Measurements from ENCODE around the gene EIF3L. TPM values are rescaled to one million over a fixed set of nuclear protein-coding genes. Genes with fewer than 3 reads are reported as not detected.

Gene EIF3L
- total RNA-seq, 2 experiments from 2014 or later, result 533 to 559 TPM

GRCh38 chr22:37892566-37893335 lies 43.5 kb downstream of the EIF3L start:
- CTCF ChIA-PET, result interaction anchor here (0.9 to 1.8 kb wide), 2 partner anchors 29 to 75 kb away, joined by 4 to 7 read pairs; no protein-coding TSS in a partner anchor
- POLR2A ChIA-PET, result interaction anchor here (0.6 to 1.0 kb wide), 2 partner anchors 10 to 136 kb away, joined by 3 to 11 read pairs; no protein-coding TSS in a partner anchor

GRCh38 chr22:37893583-37893983 lies 44.4 kb downstream of the EIF3L start:
- POLR2A ChIA-PET, result interaction anchor here (0.6 to 1.0 kb wide), 2 partner anchors 137 to 900 kb away, joined by 3 to 6 read pairs; partner anchors contain the start of gene DNAL4
- CTCF ChIA-PET, result interaction anchor here (0.9 to 1.8 kb wide), 2 partner anchors 30 to 76 kb away, joined by 4 to 7 read pairs; no protein-coding TSS in a partner anchor

GRCh38 chr22:37894939-37895670 lies 45.9 kb downstream of the EIF3L start:
- CTCF ChIA-PET, result interaction anchor here (1.3 kb wide), 1 partner anchor 12 kb away, joined by 3 read pairs; no protein-coding TSS in a partner anchor
- POLR2A ChIA-PET, result interaction anchor here (1.6 kb wide), 1 partner anchor 11 kb away, joined by 11 read pairs; the partner anchor contains the start of gene MICALL1

GRCh38 chr22:37896181-37896592 lies 47.0 kb downstream of the EIF3L start:
- ChIA-PET POLR2A (interaction anchor here (0.6 to 1.6 kb wide), 2 partner anchors 9 to 136 kb away, joined by 3 to 11 read pairs; partner anchors contain the start of gene MICALL1), CTCF (interaction anchor here (1.2 to 1.3 kb wide), 2 partner anchors 11 to 31 kb away, joined by 3 read pairs; no protein-coding TSS in a partner anchor)

- CTCF ChIA-PET, result interaction anchor here (1.2 to 1.4 kb wide), 4 partner anchors 11 to 79 kb away, joined by 3 read pairs; no protein-coding TSS in a partner anchor
Measured at GRCh38 chr22:37896939-37897338, 47.7 kb downstream of the EIF3L start.

GRCh38 chr22:37897807-37898206 lies 48.6 kb downstream of the EIF3L start:
- CTCF ChIA-PET, result interaction anchor here (1.2 to 1.4 kb wide), 3 partner anchors 36 to 80 kb away, joined by 3 read pairs; no protein-coding TSS in a partner anchor
- POLR2A ChIA-PET, result interaction anchor here (0.7 kb wide), 1 partner anchor 21 kb away, joined by 12 read pairs; no protein-coding TSS in a partner anchor

More at GRCh38 chr22:37896939-37897338, 47.7 kb downstream of the EIF3L start:
- POLR2A ChIA-PET, result interaction anchor here (1.6 kb wide), 1 partner anchor 9 kb away, joined by 11 read pairs; the partner anchor contains the start of gene MICALL1

- POLR2A ChIA-PET, result no interaction called here
- CTCF ChIA-PET, result interaction anchor here (1.2 to 1.4 kb wide), 2 partner anchors 36 to 78 kb away, joined by 3 read pairs; no protein-coding TSS in a partner anchor
Measured at GRCh38 chr22:37898441-37899181, 49.4 kb downstream of the EIF3L start.

GRCh38 chr22:37904572-37905533 lies 55.6 kb downstream of the EIF3L start:
- ChIA-PET POLR2A (interaction anchor here (0.6 to 2.3 kb wide), 3 partner anchors 9 to 278 kb away, joined by 5 to 11 read pairs (median 6); no protein-coding TSS in a partner anchor), CTCF (interaction anchor here (0.6 to 2.5 kb wide), 9 partner anchors 10 to 456 kb away, joined by 3 to 8 read pairs (median 3); no protein-coding TSS in a partner anchor)

- POLR2A ChIA-PET, result interaction anchor here (0.6 to 2.3 kb wide), 3 partner anchors 9 to 279 kb away, joined by 5 to 11 read pairs (median 6); no protein-coding TSS in a partner anchor
- CTCF ChIA-PET, result interaction anchor here (0.6 to 2.5 kb wide), 9 partner anchors 9 to 456 kb away, joined by 3 to 8 read pairs (median 3); no protein-coding TSS in a partner anchor
Measured at GRCh38 chr22:37905534-37906363, 56.5 kb downstream of the EIF3L start, which contains the start of gene MICALL1. Gene MICALL1, plus strand, starts transcription at chr22:37906297. Its CDS starts 126 bp downstream, at chr22:37906423.

- CTCF ChIA-PET, result interaction anchor here (0.8 to 2.5 kb wide), 5 partner anchors 10 to 87 kb away, joined by 3 to 8 read pairs (median 4); no protein-coding TSS in a partner anchor
- POLR2A ChIA-PET, result interaction anchor here (0.6 to 2.3 kb wide), 2 partner anchors 10 to 99 kb away, joined by 3 to 11 read pairs; partner anchors contain the start of gene GCAT
Measured at GRCh38 chr22:37906364-37907008, 57.3 kb downstream of the EIF3L start.

GRCh38 chr22:37907036-37907954 lies 58.1 kb downstream of the EIF3L start:
- CTCF ChIA-PET, result interaction anchor here (0.8 to 1.6 kb wide), 4 partner anchors 9 to 88 kb away, joined by 3 to 6 read pairs (median 4); no protein-coding TSS in a partner anchor
- POLR2A ChIA-PET, result no interaction called here

- CTCF ChIA-PET, result no interaction called here
- POLR2A ChIA-PET, result interaction anchor here (0.5 kb wide), 1 partner anchor 90 kb away, joined by 3 read pairs; no protein-coding TSS in a partner anchor
Measured at GRCh38 chr22:37909766-37910165, 60.5 kb downstream of the EIF3L start.

GRCh38 chr22:37910890-37911672 lies 61.9 kb downstream of the EIF3L start:
- ChIA-PET CTCF (no interaction called here), POLR2A (no interaction called here)

- ChIA-PET POLR2A (no interaction called here), CTCF (no interaction called here)
Measured at GRCh38 chr22:37911697-37912096, 62.5 kb downstream of the EIF3L start.
